Panc1 (cell line): ENCODE data around the gene LGR5. TPM values are rescaled to one million over a fixed set of nuclear protein-coding genes. Genes with fewer than 3 reads are reported as not detected.

Experiments
- ATAC-seq: fragments of 200-7000 bp; cut with Tn5 transposase; 2 replicates; pipeline ENCODE4 v1.9.1; 2020; ENCODE audit warnings: mild to moderate bottlenecking, moderate library complexity
- BruUV-seq: library from RNA; stranded (reverse); fragments of 400-500 nt; replicated peaks from 2 replicates; lab custom pipeline; 2021; lab: Mats Ljungman, UMichigan
- CTCF ChIA-PET: fragments of 300-600 bp; sonication (Branson Sonifier 250); formaldehyde crosslinking; loops from one replicate; lab custom pipeline; 2022; ENCODE audit warnings: antibody characterized with exemption; lab: Charles Lee
- POLR2A ChIA-PET: fragments of 300-600 bp; sonication (Branson Sonifier 250); formaldehyde crosslinking; loops from one replicate; lab custom pipeline; 2022; ENCODE audit warnings: antibody characterized with exemption; lab: Charles Lee
- DNase-seq: peaks from one replicate; pipeline ENCODE4 v3.0.0-alpha.2; 2010; ENCODE audit warnings: low read depth, low spot score
- H3K27ac ChIP-seq: 2 replicates; pipeline ENCODE4 v1.5.1; 2011; ENCODE audit warnings: mild to moderate bottlenecking, low read length, inconsistent platforms
- H3K27me3 ChIP-seq: fragments of 200-500 bp; sonication (Bioruptor generic); 2 replicates; pipeline ENCODE4 v1.6.0; 2014; ENCODE audit warnings: low read length, inconsistent platforms; ENCODE audit not compliant: control insufficient read depth, insufficient read depth
- H3K36me3 ChIP-seq: fragments of 200-500 bp; sonication (Bioruptor generic); 2 replicates; pipeline ENCODE4 v1.5.1; 2014; ENCODE audit warnings: inconsistent platforms, mild to moderate bottlenecking, low read length, moderate library complexity; ENCODE audit not compliant: control insufficient read depth, insufficient read depth
- H3K4me1 ChIP-seq: 2 replicates; pipeline ENCODE4 v1.5.1; 2011; ENCODE audit warnings: inconsistent platforms, mild to moderate bottlenecking, low read length, moderate library complexity; ENCODE audit not compliant: control insufficient read depth, insufficient read depth
- H3K4me3 ChIP-seq, 2 experiments: 2 replicates each; pipeline ENCODE4 v1.5.1; 2011 to 2012; ENCODE audit warnings: low read depth in 2 of 2, low read length in 2 of 2, mild to moderate bottlenecking in 2 of 2, inconsistent platforms in 1 of 2, moderate library complexity in 1 of 2
- H3K9me3 ChIP-seq: fragments of 200-500 bp; sonication (Bioruptor generic); 2 replicates; pipeline ENCODE4 v1.5.1; 2014; ENCODE audit warnings: low read depth, mild to moderate bottlenecking, inconsistent platforms, low read length, moderate library complexity; ENCODE audit not compliant: control insufficient read depth, insufficient read depth
- CTCF ChIP-seq: fragments of 450-650 bp; IDR thresholded peaks from 2 replicates; pipeline ENCODE4 v1.5.1; 2017; ENCODE audit warnings: mild to moderate bottlenecking
- POLR2AphosphoS5 ChIP-seq: IDR thresholded peaks from 2 replicates; pipeline ENCODE4 v1.6.1; 2012; ENCODE audit warnings: mild to moderate bottlenecking, low read depth, low read length, moderate library complexity
- SIN3A ChIP-seq: IDR thresholded peaks from 2 replicates; pipeline ENCODE4 v1.6.1; 2012; ENCODE audit warnings: low read depth, mild to moderate bottlenecking, low read length, moderate library complexity, borderline replicate concordance; ENCODE audit not compliant: insufficient read depth
- TCF7L2 ChIP-seq: IDR thresholded peaks from 2 replicates; pipeline ENCODE4 v1.6.1; 2011; ENCODE audit warnings: mild to moderate bottlenecking, low read depth, low read length, inconsistent platforms
- in situ Hi-C: cut with HindIII; loops from 2 replicates; pipeline ENCODE4 v1.10.0; 2016; ENCODE audit warnings: low sequenced_read_pairs, low pct_unique_long_range_greater_than_20kb
- intact Hi-C: fragments of 100-400 bp; cut with micrococcal nuclease; formaldehyde crosslinking; loops from one replicate; pipeline ENCODE4 v1.10.0; 2022; ENCODE audit not compliant: unreplicated experiment
- total RNA-seq: library from RNA; stranded (reverse); gene quantifications from one replicate; pipeline ENCODE4 v1.2.1, GENCODE V29; 2021; ENCODE audit not compliant: unreplicated experiment
- TF ChIP-seq, protein P1 (sequence below), 2 experiments: IDR thresholded peaks; 2 replicates each; pipeline ENCODE4 v1.6.1; 2011 to 2012; ENCODE audit warnings: low read depth in 2 of 2, control low read depth in 1 of 2, low read length in 1 of 2, mild to moderate bottlenecking in 1 of 2, moderate library complexity in 1 of 2; ENCODE audit not compliant: insufficient read depth in 1 of 2

LGR5 gene
- total RNA-seq, 1 experiment from 2014 or later = 1.9 TPM

DNA sequence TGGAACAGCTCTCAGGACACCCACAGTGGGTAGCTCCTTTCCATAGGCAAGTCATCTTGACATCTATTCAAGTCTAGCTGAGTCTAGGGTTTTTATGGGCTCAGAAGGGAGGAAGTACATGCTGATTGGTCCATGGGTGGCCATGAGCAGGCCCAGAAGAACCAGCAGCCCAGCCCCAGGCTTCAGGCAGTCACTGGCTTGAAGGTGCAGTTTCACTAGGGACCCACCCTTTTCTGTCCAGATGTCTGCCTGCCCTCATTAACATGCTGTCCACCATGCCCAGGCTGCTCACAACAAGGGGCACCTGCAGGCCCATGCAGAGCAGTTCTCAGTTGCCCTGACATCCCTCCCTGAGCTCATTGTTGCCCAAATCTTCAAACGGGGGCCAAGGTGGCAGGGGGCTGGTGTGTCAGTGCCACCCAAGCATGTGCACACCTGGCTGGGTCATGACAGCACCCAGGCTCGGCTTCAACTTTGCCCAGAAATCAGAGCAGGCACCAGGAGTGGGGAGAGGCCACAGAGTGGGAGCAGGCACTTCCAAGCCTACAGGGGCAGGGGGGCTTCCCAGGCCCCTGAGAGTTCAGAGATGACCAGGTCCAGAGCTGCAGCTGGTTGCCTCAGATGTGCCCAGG lies 18.7 kb upstream of the LGR5 start:
- Histone ChIP-seq H3K27me3 (peaks cover 2% of the 10 kb centered on the region; the same call in 1 of the 2 replicates), H3K27ac (no peak overlapping the region), H3K36me3 (no peaks in the 10 kb centered on the region), H3K4me1 (no peaks in the 10 kb centered on the region), H3K9me3 (no peaks in the 10 kb centered on the region), H3K4me3 (no peak overlapping the region)
- DNase-seq (no peak), ATAC-seq (no peak)
- no TSS peak for BruUV-seq
- ChIA-PET CTCF (no interaction called here), POLR2A (no interaction called here)
- no peak for TF ChIP-seq CTCF
- no peak for TF ChIP-seq POLR2AphosphoS5
- no peak for TF ChIP-seq SIN3A
- TF ChIP-seq, protein P1, sequence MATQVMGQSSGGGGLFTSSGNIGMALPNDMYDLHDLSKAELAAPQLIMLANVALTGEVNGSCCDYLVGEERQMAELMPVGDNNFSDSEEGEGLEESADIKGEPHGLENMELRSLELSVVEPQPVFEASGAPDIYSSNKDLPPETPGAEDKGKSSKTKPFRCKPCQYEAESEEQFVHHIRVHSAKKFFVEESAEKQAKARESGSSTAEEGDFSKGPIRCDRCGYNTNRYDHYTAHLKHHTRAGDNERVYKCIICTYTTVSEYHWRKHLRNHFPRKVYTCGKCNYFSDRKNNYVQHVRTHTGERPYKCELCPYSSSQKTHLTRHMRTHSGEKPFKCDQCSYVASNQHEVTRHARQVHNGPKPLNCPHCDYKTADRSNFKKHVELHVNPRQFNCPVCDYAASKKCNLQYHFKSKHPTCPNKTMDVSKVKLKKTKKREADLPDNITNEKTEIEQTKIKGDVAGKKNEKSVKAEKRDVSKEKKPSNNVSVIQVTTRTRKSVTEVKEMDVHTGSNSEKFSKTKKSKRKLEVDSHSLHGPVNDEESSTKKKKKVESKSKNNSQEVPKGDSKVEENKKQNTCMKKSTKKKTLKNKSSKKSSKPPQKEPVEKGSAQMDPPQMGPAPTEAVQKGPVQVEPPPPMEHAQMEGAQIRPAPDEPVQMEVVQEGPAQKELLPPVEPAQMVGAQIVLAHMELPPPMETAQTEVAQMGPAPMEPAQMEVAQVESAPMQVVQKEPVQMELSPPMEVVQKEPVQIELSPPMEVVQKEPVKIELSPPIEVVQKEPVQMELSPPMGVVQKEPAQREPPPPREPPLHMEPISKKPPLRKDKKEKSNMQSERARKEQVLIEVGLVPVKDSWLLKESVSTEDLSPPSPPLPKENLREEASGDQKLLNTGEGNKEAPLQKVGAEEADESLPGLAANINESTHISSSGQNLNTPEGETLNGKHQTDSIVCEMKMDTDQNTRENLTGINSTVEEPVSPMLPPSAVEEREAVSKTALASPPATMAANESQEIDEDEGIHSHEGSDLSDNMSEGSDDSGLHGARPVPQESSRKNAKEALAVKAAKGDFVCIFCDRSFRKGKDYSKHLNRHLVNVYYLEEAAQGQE (IDR thresholded peaks at IDR 0.05; ENCODE audit: insufficient read depth in 1 of 2, low read depth in 2 of 2, low read length in 1 of 2) = no peak
- no peak for TF ChIP-seq TCF7L2
- in situ Hi-C loops = no loop called here
- intact Hi-C loops = no loop called here

DNA sequence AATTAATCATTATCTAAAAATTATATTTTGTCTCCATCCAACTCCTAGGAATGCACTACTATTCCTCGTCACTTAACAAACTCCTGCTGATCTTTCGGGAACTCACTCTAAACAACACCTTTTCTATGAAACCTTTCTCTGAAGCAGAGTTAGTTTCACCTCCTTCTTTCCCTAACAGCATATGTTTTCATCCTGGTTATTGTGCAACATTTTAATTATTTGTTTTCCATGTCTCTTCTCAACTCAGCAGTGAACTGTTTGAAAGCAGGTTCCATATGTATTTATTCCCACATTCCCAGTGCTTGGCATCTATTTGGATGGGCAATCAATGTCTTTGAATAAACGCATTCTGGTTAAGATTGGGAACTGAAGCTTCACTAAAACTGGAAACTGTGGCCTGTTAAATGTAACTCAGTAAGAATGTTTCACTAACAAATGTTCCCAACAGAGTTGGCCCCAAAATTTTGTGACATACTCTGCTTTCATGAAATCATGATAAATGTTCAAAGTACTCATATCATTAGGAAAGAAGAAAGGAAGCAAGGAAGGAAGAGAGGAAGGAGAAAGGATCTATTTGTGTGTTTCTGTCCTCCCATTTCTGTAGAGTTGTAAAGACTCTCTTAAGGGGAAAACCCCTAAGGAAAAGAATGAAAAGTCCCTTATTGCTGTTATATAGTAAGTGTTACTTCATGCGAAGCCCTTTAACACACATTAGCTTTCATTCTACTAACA lies 13.9 kb upstream of the LGR5 start:
- ATAC-seq = no peak
- no peaks in the 10 kb centered on the region for H3K9me3 ChIP-seq
- in situ Hi-C loops (no loop called here), intact Hi-C loops (no loop called here)
- TF ChIP-seq, protein P1 (IDR thresholded peaks at IDR 0.05; ENCODE audit: insufficient read depth in 1 of 2, low read depth in 2 of 2, low read length in 1 of 2) = no peak
- TF ChIP-seq POLR2AphosphoS5 = no peak
- TF ChIP-seq SIN3A = no peak
- TF ChIP-seq CTCF = no peak
- H3K4me1 ChIP-seq = no peaks in the 10 kb centered on the region
- no TSS peak for BruUV-seq
- peaks cover 2% of the 10 kb centered on the region; the same call in 1 of the 2 replicates for H3K27me3 ChIP-seq
- H3K27ac ChIP-seq = no peak overlapping the region
- ChIA-PET CTCF (no interaction called here), POLR2A (no interaction called here)
- no peaks in the 10 kb centered on the region for H3K36me3 ChIP-seq
- H3K4me3 ChIP-seq = no peak overlapping the region
- DNase-seq = no peak
